Retinal pigment epithelial cell (primary cell): ENCODE measurements around the gene RBM43.

Experiments
- DNase-seq: peaks from one replicate; pipeline ENCODE4 v3.0.0-alpha.2; 2010; ENCODE audit warnings: low read depth
- H3K4me3 ChIP-seq: 2 replicates; pipeline ENCODE4 v1.5.1; 2011; ENCODE audit warnings: mild to moderate bottlenecking, low read length, control low read depth, moderate library complexity
- CTCF ChIP-seq: conservative IDR thresholded peaks from 2 replicates; pipeline ENCODE4 v1.5.1; 2011; ENCODE audit warnings: low read depth, low read length, control low read depth, inconsistent platforms

RBM43 gene

GRCh38 chr2:151282401-151282800 lies 20.7 kb upstream of the RBM43 start:
- no peak overlapping the region for H3K4me3 ChIP-seq
- TF ChIP-seq CTCF: no peak
- DNase-seq: no peak

GRCh38 chr2:151280271-151280670 lies 18.6 kb upstream of the RBM43 start:
- no peak overlapping the region for H3K4me3 ChIP-seq
- no peak for TF ChIP-seq CTCF
- DNase-seq: no peak

GRCh38 chr2:151278487-151278886 lies 16.8 kb upstream of the RBM43 start:
- DNase-seq: no peak
- TF ChIP-seq CTCF: no peak
- H3K4me3 ChIP-seq: no peak overlapping the region

GRCh38 chr2:151277067-151277466 lies 15.4 kb upstream of the RBM43 start:
- no peak overlapping the region for H3K4me3 ChIP-seq
- no peak for TF ChIP-seq CTCF
- no peak for DNase-seq

GRCh38 chr2:151275291-151275690 lies 13.6 kb upstream of the RBM43 start:
- no peak for DNase-seq
- H3K4me3 ChIP-seq: no peak overlapping the region
- no peak for TF ChIP-seq CTCF

- no peak overlapping the region for H3K4me3 ChIP-seq
- TF ChIP-seq CTCF: no peak
- no peak for DNase-seq
These were observed 10.2 kb upstream of the RBM43 start for GRCh38 chr2:151271824-151272223.

- no peak for DNase-seq
- no peak for TF ChIP-seq CTCF
- H3K4me3 ChIP-seq: no peak overlapping the region
These were observed 8.3 kb upstream of the RBM43 start for GRCh38 chr2:151269798-151270568.
